Tibial nerve (tissue), 4 donors: ENCODE measurements around the gene PEF1. TPM values are rescaled to one million over a fixed set of nuclear protein-coding genes. Genes with fewer than 3 reads are reported as not detected.
"Not testable (repeated sequence)": the region's sequence is repeated elsewhere in the genome, so short reads cannot be mapped to it uniquely, and the experiment has no call there.

Experiments used
- DNase-seq, 2 donors: peaks; one replicate each; pipeline ENCODE4 v3.0.0-alpha.2; 2019; ENCODE audit warnings: low spot score in 2 of 2
- H3K27ac ChIP-seq, 4 donors: fragments of 200-600 bp; sonication (generic) in 3 of 4; one replicate each; pipeline ENCODE4 v1.5.1; 2017 to 2019; ENCODE audit warnings: mild to moderate bottlenecking in 1 of 4
- H3K27me3 ChIP-seq, 2 donors: fragments of 200-600 bp; sonication (generic) in 1 of 2; one replicate each; pipeline versions ENCODE4 v1.5.1 to v1.6.0; 2017 to 2019
- H3K36me3 ChIP-seq, 3 donors: fragments of 200-600 bp; sonication (generic); one replicate each; pipeline ENCODE4 v1.5.1; 2018 to 2019
- H3K4me1 ChIP-seq, 4 donors: fragments of 200-600 bp; sonication (generic) in 3 of 4; one replicate each; pipeline ENCODE4 v1.5.1; 2017 to 2019
- H3K4me3 ChIP-seq, 4 donors: fragments of 200-600 bp; sonication (generic) in 3 of 4; one replicate each; pipeline ENCODE4 v1.5.1; 2017 to 2019; ENCODE audit warnings: mild to moderate bottlenecking in 1 of 4, moderate library complexity in 1 of 4
- H3K9me3 ChIP-seq, 4 donors: fragments of 200-600 bp; sonication (generic) in 3 of 4; one replicate each; pipeline ENCODE4 v1.5.1; 2017 to 2019
- CTCF ChIP-seq, 5 experiments: fragments of 200-600 bp in 3 of 5; fragments of 450-650 bp in 2 of 5; sonication (generic) in 3 of 5; IDR thresholded peaks; one replicate each; pipeline ENCODE4 v1.5.1; 2016 to 2019; ENCODE audit warnings: antibody characterized with exemption in 5 of 5, mild to moderate bottlenecking in 3 of 5, moderate library complexity in 2 of 5
- EP300 ChIP-seq, 2 donors: sonication (generic); formaldehyde crosslinking; IDR thresholded peaks; one replicate each; pipeline ENCODE4 v1.6.1; 2017; ENCODE audit warnings: antibody characterized with exemption in 2 of 2, mild to moderate bottlenecking in 1 of 2
- POLR2A ChIP-seq, 2 donors: fragments of 450-650 bp; IDR thresholded peaks; one replicate each; pipeline ENCODE4 v1.6.1; 2017; ENCODE audit warnings: antibody characterized with exemption in 2 of 2, mild to moderate bottlenecking in 2 of 2, moderate library complexity in 2 of 2
- WGBS, 2 donors: methylation state at CpG; one replicate each; pipeline ENCODE4 v1.1.5; 2018; 5-methylcytosine and 5-hydroxymethylcytosine counted together
- total RNA-seq, 4 donors: library from RNA; depleted of rRNA; stranded (reverse); fragments of >200 nt; gene quantifications; one replicate each; pipeline ENCODE4 v1.1.0, GENCODE V29; 2016

PEF1 gene
- total RNA-seq, 4 donors from 2014 or later = 62.5 to 108 (median 89.7) TPM

DNA sequence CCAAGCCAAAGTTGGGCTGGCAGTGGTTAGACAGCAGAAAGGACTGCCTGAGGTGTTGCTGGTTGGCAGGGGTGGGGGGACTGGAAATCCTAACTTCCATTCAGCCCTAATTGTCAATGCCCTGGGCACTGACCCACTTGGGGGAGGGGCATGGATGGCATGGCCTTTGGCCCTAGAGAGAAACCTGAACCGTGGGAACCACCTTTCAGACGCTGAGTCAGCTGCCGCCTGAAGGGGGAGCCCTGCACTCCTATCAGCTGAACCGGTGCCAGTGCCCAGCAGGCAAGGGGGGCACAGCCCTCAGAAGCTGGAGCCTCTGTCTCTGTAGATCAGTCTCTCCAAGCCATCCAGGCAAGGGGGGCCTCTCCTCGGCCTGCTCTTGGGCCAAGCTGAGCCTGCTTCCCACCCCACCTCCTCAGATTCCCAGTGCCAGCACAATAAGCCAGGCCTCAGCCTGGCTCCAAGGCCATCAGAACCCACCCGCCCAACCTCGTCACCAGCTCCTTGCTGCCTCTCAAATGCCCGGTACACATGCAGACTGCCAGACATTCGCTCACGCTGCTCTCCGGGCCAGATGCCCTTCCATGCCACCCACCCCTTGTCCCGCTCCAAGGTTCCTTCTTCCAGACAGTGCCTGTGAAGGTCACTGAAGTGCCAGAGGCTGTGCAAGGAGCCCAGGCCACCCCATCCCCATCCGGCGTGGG is 56.8 kb downstream of the PEF1 start:
- WGBS, 2 donors = 48 to 53% methylated on average over 11 to 14 of the region's 14 CpGs

DNA sequence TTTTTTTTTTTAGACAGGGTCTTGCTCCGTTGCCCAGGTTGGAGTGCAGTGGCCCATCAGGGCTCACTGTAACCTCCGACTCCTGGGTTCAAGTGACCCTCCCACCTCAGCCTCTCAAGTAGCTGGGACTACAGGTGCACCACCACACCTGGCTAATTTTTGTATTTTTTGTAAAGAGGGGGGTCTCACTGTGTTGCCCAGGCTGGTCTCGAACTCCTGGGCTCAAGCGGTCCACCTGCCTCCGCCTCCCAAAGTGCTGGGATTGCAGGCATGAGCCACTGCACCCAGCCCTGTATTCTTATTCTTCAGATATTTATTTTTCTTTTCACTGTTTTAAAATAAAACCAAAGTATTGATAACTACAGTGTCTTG is 57.4 kb downstream of the PEF1 start:
- not testable (repeated sequence) for DNase-seq, H3K9me3 ChIP-seq, H3K36me3 ChIP-seq, H3K4me3 ChIP-seq
- H3K27ac ChIP-seq = peak overlapping the region in 2 of 4 donors; percentile 70 to 77
- 84 to 87% methylated on average over 5 of the region's 5 CpGs for WGBS, 2 donors
- H3K27me3 ChIP-seq = peaks cover 0 to 29% of the 10 kb centered on the region in 2 donors
- peaks cover 0 to 51% (median 23%) of the 10 kb centered on the region in 4 donors for H3K4me1 ChIP-seq

More for the DNA sequence above, 56.8 kb downstream of the PEF1 start:
- Histone ChIP-seq H3K9me3 (no peaks in the 10 kb centered on the region), H3K4me1 (peaks cover 0 to 49% (median 23%) of the 10 kb centered on the region in 4 donors), H3K27me3 (peaks cover 0 to 29% of the 10 kb centered on the region in 2 donors), H3K4me3 (no peak overlapping the region), H3K36me3 (no peaks in the 10 kb centered on the region), H3K27ac (peak overlapping the region; percentile 3 to 77 (median 66))
- no peak for DNase-seq
- peak; percentile 42 to 58 (median 49) for TF ChIP-seq CTCF (IDR thresholded peaks at IDR 0.05)
- TF ChIP-seq POLR2A (IDR thresholded peaks at IDR 0.05) = no peak
- TF ChIP-seq EP300 (IDR thresholded peaks at IDR 0.05) = no peak

GRCh38 chr1:31586376-31587327 is 58.0 kb downstream of the PEF1 start:
- Histone ChIP-seq H3K27me3 (peaks cover 0 to 29% of the 10 kb centered on the region in 2 donors), H3K9me3 (no peaks in the 10 kb centered on the region), H3K27ac (peak overlapping the region in 3 of 4 donors; percentile 45 to 70 (median 64)), H3K4me3 (no peak overlapping the region), H3K36me3 (no peaks in the 10 kb centered on the region), H3K4me1 (peaks cover 0 to 58% (median 23%) of the 10 kb centered on the region in 4 donors)
- TF ChIP-seq POLR2A (IDR thresholded peaks at IDR 0.05) (no peak), CTCF (IDR thresholded peaks at IDR 0.05) (no peak), EP300 (IDR thresholded peaks at IDR 0.05) (no peak)
- WGBS, 2 donors = 50 to 62% methylated on average over 36 to 39 of the region's 47 CpGs
- DNase-seq = no peak

GRCh38 chr1:31585736-31586365 is 58.8 kb downstream of the PEF1 start:
- TF ChIP-seq CTCF (IDR thresholded peaks at IDR 0.05) (no peak), POLR2A (IDR thresholded peaks at IDR 0.05) (no peak), EP300 (IDR thresholded peaks at IDR 0.05) (no peak)
- 79 to 88% methylated on average over 10 to 11 of the region's 11 CpGs for WGBS, 2 donors
- DNase-seq = no peak
- peak overlapping the region in 2 of 4 donors; percentile 11 to 64 for H3K27ac ChIP-seq
- H3K4me3 ChIP-seq = no peak overlapping the region
- H3K27me3 ChIP-seq = peaks cover 0 to 29% of the 10 kb centered on the region in 2 donors
- peaks cover 0 to 61% (median 23%) of the 10 kb centered on the region in 4 donors for H3K4me1 ChIP-seq
- no peaks in the 10 kb centered on the region for H3K9me3 ChIP-seq
- H3K36me3 ChIP-seq = no peaks in the 10 kb centered on the region
